Neural cell (in vitro differentiated cells): Measurements from ENCODE around the gene SLC22A3. TPM values are rescaled to one million over a fixed set of nuclear protein-coding genes. Genes with fewer than 3 reads are reported as not detected.

Experiments used
- H2AFZ ChIP-seq: fragments of 200-600, 300-800 bp; sonication (generic), shearing (Covaris generic); 2 replicates; pipeline ENCODE4 v1.6.0; 2014; ENCODE audit warnings: low read depth, mild to moderate bottlenecking, antibody characterized with exemption, low read length, moderate library complexity
- H3F3A ChIP-seq: fragments of 200-600 bp; shearing (Covaris generic); 2 replicates; pipeline ENCODE4 v1.6.1; 2016; ENCODE audit warnings: mild to moderate bottlenecking, moderate library complexity, mixed read lengths, antibody characterized with exemption, low read length; ENCODE audit not compliant: insufficient read depth, poor library complexity, severe bottlenecking
- H3K27ac ChIP-seq: fragments of 200-600, 300-800 bp; sonication (generic), shearing (Covaris generic); 2 replicates; pipeline ENCODE4 v1.5.1; 2014; ENCODE audit warnings: mild to moderate bottlenecking, low read length, moderate library complexity
- H3K27me3 ChIP-seq: fragments of 300-800, 200-600 bp; sonication (generic), shearing (Covaris generic); 2 replicates; pipeline ENCODE4 v1.6.0; 2014; ENCODE audit warnings: mild to moderate bottlenecking, low read depth, low read length, moderate library complexity; ENCODE audit not compliant: insufficient read depth
- H3K36me3 ChIP-seq: fragments of 300-800, 200-600 bp; sonication (generic), shearing (Covaris generic); 2 replicates; pipeline ENCODE4 v1.5.1; 2014; ENCODE audit warnings: mild to moderate bottlenecking, antibody characterized with exemption, low read length, moderate library complexity; ENCODE audit not compliant: insufficient read depth
- H3K4me2 ChIP-seq: fragments of 300-800, 200-600 bp; sonication (generic), shearing (Covaris generic); 2 replicates; pipeline ENCODE4 v1.6.0; 2014; ENCODE audit warnings: mild to moderate bottlenecking, low read length
- H3K4me3 ChIP-seq: fragments of 300-800, 200-600 bp; sonication (generic), shearing (Covaris generic); 2 replicates; pipeline ENCODE4 v1.5.1; 2014; ENCODE audit warnings: mild to moderate bottlenecking, low read length, moderate library complexity
- H3K79me2 ChIP-seq: fragments of 200-600 bp; shearing (Covaris generic); replicated peaks from 2 replicates; pipeline ENCODE4 v1.6.0; 2014; ENCODE audit warnings: mild to moderate bottlenecking, low read length, moderate library complexity; ENCODE audit not compliant: insufficient read depth
- H3K9ac ChIP-seq: fragments of 300-800, 200-600 bp; sonication (generic), shearing (Covaris generic); 2 replicates; pipeline ENCODE4 v1.6.1; 2016; ENCODE audit warnings: mild to moderate bottlenecking, low read length, mixed read lengths
- H3K9me2 ChIP-seq: fragments of 200-600 bp; shearing (Covaris generic); 2 replicates; pipeline ENCODE4 v1.6.1; 2016; ENCODE audit warnings: mild to moderate bottlenecking, low read length, mixed read lengths; ENCODE audit not compliant: insufficient read depth
- H3K9me3 ChIP-seq: fragments of 200-600, 300-800 bp; sonication (generic), shearing (Covaris generic); 2 replicates; pipeline ENCODE4 v1.6.1; 2016; ENCODE audit warnings: mild to moderate bottlenecking, mixed run types, low read length, moderate library complexity, mixed read lengths
- H4K20me1 ChIP-seq: fragments of 200-600 bp; shearing (Covaris generic); 2 replicates; pipeline ENCODE4 v1.6.1; 2016; ENCODE audit warnings: mild to moderate bottlenecking, mixed run types; ENCODE audit not compliant: insufficient read depth
- CTCF ChIP-seq: fragments of 450-650 bp; IDR thresholded peaks from 2 replicates; pipeline ENCODE4 v1.5.1; 2014; ENCODE audit warnings: antibody characterized with exemption, mild to moderate bottlenecking, moderate library complexity; ENCODE audit not compliant: poor library complexity, severe bottlenecking
- EP300 ChIP-seq: fragments of 450-650 bp; conservative IDR thresholded peaks from 2 replicates; pipeline ENCODE4 v1.6.1; 2014; ENCODE audit warnings: antibody characterized with exemption, mild to moderate bottlenecking, moderate library complexity; ENCODE audit not compliant: poor library complexity, severe bottlenecking
- EZH2 ChIP-seq: fragments of 200-600, 300-800 bp; shearing (Covaris generic), sonication (generic); IDR thresholded peaks from 2 replicates; pipeline ENCODE4 v1.6.1; 2014; ENCODE audit warnings: antibody characterized with exemption, low read length, borderline replicate concordance, mild to moderate bottlenecking; ENCODE audit not compliant: insufficient read depth, poor library complexity, severe bottlenecking
- MXI1 ChIP-seq: fragments of 450-650 bp; conservative IDR thresholded peaks from 2 replicates; pipeline ENCODE4 v1.6.1; 2014; ENCODE audit warnings: antibody characterized with exemption, mild to moderate bottlenecking; ENCODE audit not compliant: poor library complexity, severe bottlenecking
- POLR2AphosphoS5 ChIP-seq: IDR thresholded peaks from 2 replicates; pipeline ENCODE4 v1.6.1; 2012
- RAD21 ChIP-seq: fragments of 450-650 bp; conservative IDR thresholded peaks from 2 replicates; pipeline ENCODE4 v1.6.1; 2014; ENCODE audit warnings: antibody characterized with exemption, mild to moderate bottlenecking, moderate library complexity
- REST ChIP-seq: IDR thresholded peaks from 2 replicates; pipeline ENCODE4 v1.6.1; 2012; ENCODE audit warnings: borderline replicate concordance
- SMC3 ChIP-seq: fragments of 450-650 bp; conservative IDR thresholded peaks from 2 replicates; pipeline ENCODE4 v1.6.1; 2014; ENCODE audit warnings: antibody characterized with exemption, mild to moderate bottlenecking, moderate library complexity; ENCODE audit not compliant: poor library complexity
- TAF1 ChIP-seq: IDR thresholded peaks from 2 replicates; pipeline ENCODE4 v1.6.1; 2012; ENCODE audit warnings: low read depth
- polyA plus RNA-seq: library from polyadenylated mRNA; depleted of rRNA; stranded (reverse); fragments of >200 nt; gene quantifications from 2 replicates; pipeline ENCODE4 v1.2.3, GENCODE V29; 2014

Gene SLC22A3
- polyA plus RNA-seq, 1 donor from 2014 or later: not detected

GRCh38 chr6:160430203-160430602 is 82.0 kb downstream of the SLC22A3 start:
- H3K4me2 ChIP-seq: no peak overlapping the region
- no peak overlapping the region for H2AFZ ChIP-seq
- H3K36me3 ChIP-seq: no peaks in the 10 kb centered on the region
- H4K20me1 ChIP-seq: no peaks in the 10 kb centered on the region
- no peaks in the 10 kb centered on the region for H3K9me3 ChIP-seq
- TF ChIP-seq EZH2 (no peak), RAD21 (no peak), CTCF (no peak), SMC3 (no peak), POLR2AphosphoS5 (no peak), EP300 (no peak), REST (no peak), MXI1 (no peak), TAF1 (no peak)
- H3K9me2 ChIP-seq: no peaks in the 10 kb centered on the region
- no peaks in the 10 kb centered on the region for H3K79me2 ChIP-seq
- no peak overlapping the region for H3K4me3 ChIP-seq
- no peak overlapping the region for H3K27ac ChIP-seq
- H3K27me3 ChIP-seq: no peaks in the 10 kb centered on the region
- H3F3A ChIP-seq: no peaks in the 10 kb centered on the region
- H3K9ac ChIP-seq: no peak overlapping the region

- Histone ChIP-seq H3K4me3 (no peak overlapping the region), H3K79me2 (no peaks in the 10 kb centered on the region), H3K9ac (no peak overlapping the region), H3K36me3 (no peaks in the 10 kb centered on the region), H3K9me2 (no peaks in the 10 kb centered on the region), H4K20me1 (no peaks in the 10 kb centered on the region), H3K27me3 (no peaks in the 10 kb centered on the region), H3K9me3 (no peaks in the 10 kb centered on the region), H3K4me2 (no peak overlapping the region), H2AFZ (no peak overlapping the region), H3K27ac (no peak overlapping the region), H3F3A (no peaks in the 10 kb centered on the region)
- TF ChIP-seq REST (no peak), EP300 (no peak)
These were observed 82.6 kb downstream of the SLC22A3 start for GRCh38 chr6:160430751-160431150.
